ENCODE measurements around the gene TGM3. TPM values are rescaled to one million over a fixed set of nuclear protein-coding genes. Genes with fewer than 3 reads are reported as not detected.

TGM3 gene
- total RNA-seq, 2 experiments from 2014 or later: not detected

DNA sequence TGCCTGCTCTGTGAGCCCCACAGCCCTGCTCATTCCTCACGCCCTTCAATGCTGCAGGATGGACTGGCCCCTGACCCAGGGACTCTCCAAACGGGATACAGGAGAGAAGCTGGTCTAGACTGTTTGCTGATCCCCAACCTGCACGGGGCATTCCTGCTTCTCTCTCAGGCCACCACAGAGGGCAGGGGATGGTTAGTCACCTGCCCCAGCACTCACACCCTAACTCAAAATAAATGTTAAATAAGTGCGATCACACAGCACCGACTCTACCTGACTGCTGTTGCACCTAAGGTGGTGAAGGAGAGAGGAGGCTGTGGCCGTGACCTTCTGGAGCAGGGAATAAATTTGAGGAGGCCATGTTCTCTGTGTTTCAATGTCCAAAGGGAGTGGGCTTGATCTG, 45.0 kb downstream of the TGM3 start:
- Mint-ChIP-seq H3K4me1 (no peaks in the 10 kb centered on the region), H3K4me3 (no peak overlapping the region), H3K36me3 (no peaks in the 10 kb centered on the region), H3K27me3 (peaks cover 10% of the 10 kb centered on the region), H3K27ac (no peak overlapping the region), H3K9me3 (ENCODE audit: low read depth) (no peaks in the 10 kb centered on the region)
- ATAC-seq (no peak), DNase-seq (no peak)
- CTCF ChIA-PET: interaction anchor here (1.5 kb wide), 1 partner anchor 133 kb away, joined by 6 read pairs; no protein-coding TSS in a partner anchor

DNA sequence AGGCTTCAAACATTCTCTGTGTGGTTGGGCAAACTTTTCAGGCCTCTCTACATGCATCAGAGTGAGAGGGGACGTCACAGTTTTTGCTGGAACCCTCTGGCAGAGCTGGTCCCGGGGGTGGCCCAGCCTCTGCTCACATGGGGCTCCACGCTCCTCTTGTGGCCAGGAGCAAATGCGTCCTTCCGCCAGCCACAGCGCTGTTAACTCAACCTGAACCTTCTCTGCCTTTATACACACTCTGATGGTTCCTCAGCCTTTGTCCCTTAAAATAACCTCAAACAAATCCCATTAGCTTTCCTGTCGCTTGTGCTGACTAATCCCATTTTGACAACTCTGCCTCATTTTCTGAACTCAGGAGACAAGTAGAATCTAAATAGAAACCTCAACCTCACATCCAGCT, 45.5 kb downstream of the TGM3 start:
- H3K4me1 Mint-ChIP-seq: no peaks in the 10 kb centered on the region
- H3K9me3 Mint-ChIP-seq (ENCODE audit: low read depth): no peaks in the 10 kb centered on the region
- H3K4me3 Mint-ChIP-seq: no peak overlapping the region
- H3K27me3 Mint-ChIP-seq: peaks cover 10% of the 10 kb centered on the region
- CTCF ChIA-PET: interaction anchor here (1.5 kb wide), 1 partner anchor 134 kb away, joined by 6 read pairs; no protein-coding TSS in a partner anchor
- no peaks in the 10 kb centered on the region for H3K36me3 Mint-ChIP-seq
- DNase-seq (no peak), ATAC-seq (no peak)
- no peak overlapping the region for H3K27ac Mint-ChIP-seq

DNA sequence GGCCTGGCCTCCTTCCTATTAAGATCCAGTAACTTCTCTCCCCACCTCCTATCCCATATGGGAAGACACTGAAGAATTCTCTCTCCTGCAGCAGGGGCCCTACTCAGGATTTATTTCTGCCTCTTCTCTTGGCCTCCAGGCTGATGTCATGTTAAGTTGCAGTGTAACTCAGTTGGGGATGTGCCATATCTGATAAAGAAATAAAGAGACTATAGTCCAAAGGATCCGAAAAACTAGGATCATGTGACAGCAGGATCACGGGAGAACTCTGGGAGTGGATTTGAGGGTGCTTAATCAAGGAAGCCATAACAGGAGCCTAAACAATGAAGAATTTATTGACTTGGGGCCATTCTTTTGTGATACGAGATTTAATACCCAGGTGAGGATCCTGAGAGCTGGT, 46.4 kb downstream of the TGM3 start:
- Mint-ChIP-seq H3K27me3 (peaks cover 10% of the 10 kb centered on the region), H3K9me3 (ENCODE audit: low read depth) (no peaks in the 10 kb centered on the region), H3K36me3 (no peaks in the 10 kb centered on the region), H3K4me1 (no peaks in the 10 kb centered on the region), H3K4me3 (no peak overlapping the region), H3K27ac (no peak overlapping the region)
- ATAC-seq (no peak), DNase-seq (no peak)
- CTCF ChIA-PET: no interaction called here

DNA sequence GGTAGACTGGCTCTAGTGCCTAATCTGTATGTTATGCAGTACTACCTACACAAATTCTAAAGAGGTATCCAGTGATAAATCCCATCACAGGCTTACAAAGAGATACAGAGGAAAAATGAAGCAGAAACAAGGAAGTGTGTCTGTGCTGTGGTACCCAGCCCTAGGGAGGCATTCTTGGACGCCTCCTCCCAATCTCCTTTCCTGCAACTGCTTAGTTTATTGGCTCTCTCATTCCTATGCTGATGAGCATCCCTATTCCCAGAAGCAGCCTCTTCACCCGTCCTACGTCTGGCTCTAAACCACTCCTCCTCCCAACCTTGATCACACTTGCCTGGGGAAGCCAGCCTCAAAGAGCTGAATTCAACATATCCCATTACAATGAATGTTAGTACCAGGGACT, 50.4 kb downstream of the TGM3 start:
- H3K27ac Mint-ChIP-seq: no peak overlapping the region
- peaks cover 10% of the 10 kb centered on the region for H3K27me3 Mint-ChIP-seq
- ATAC-seq (no peak), DNase-seq (no peak)
- H3K4me3 Mint-ChIP-seq: no peak overlapping the region
- peaks cover 2% of the 10 kb centered on the region for H3K9me3 Mint-ChIP-seq (ENCODE audit: low read depth)
- no peaks in the 10 kb centered on the region for H3K36me3 Mint-ChIP-seq
- CTCF ChIA-PET: interaction anchor here (0.7 to 1.1 kb wide), 3 partner anchors 19 to 139 kb away, joined by 3 read pairs; no protein-coding TSS in a partner anchor
- H3K4me1 Mint-ChIP-seq: no peaks in the 10 kb centered on the region

DNA sequence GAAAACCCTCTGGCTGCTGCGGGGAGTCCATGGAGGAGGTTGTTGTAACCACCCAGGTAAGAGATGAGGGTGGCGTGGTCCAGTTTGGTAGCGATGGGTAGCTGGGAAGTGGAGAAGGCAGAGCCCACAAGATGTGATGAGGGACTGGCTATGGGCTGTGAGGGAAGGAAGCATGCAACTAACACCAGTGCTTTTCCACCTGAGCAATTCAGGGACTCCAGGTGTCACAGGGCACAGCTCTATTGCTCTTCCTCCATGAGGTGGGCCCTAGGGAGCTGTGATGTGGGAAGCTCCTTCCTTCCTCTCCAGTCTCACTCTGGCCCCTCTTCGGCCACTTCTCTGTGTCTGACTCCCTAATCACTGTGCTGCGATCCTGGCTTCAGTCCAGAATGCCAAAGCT, 52.5 kb downstream of the TGM3 start:
- CTCF ChIA-PET: no interaction called here
- Mint-ChIP-seq H3K36me3 (no peaks in the 10 kb centered on the region), H3K4me1 (peaks cover 3% of the 10 kb centered on the region), H3K27ac (no peak overlapping the region), H3K4me3 (no peak overlapping the region), H3K9me3 (ENCODE audit: low read depth) (peaks cover 2% of the 10 kb centered on the region), H3K27me3 (peaks cover 15% of the 10 kb centered on the region)
- DNase-seq (no peak), ATAC-seq (no peak)

DNA sequence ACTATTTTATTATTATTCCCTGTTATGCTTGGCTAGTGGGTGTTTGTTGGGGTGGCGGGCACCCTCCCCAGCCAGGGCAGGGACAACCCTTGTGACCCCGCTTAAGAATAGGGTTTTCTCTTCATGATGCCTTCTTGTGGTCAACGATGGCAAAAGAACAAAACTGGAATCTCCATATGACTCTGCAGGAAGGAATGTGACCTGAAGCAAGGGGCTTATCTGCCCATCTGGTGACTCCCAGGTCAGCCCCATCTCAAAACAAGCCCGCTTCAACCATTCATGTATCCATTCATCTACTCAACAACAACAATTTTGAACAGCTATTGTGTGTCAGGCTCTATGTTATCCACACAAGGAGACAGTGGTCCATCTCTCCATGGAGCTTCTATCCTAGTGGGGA, 54.0 kb downstream of the TGM3 start:
- Mint-ChIP-seq H3K4me3 (no peak overlapping the region), H3K9me3 (ENCODE audit: low read depth) (peaks cover 2% of the 10 kb centered on the region), H3K36me3 (no peaks in the 10 kb centered on the region), H3K27me3 (peaks cover 25% of the 10 kb centered on the region), H3K4me1 (peaks cover 3% of the 10 kb centered on the region), H3K27ac (no peak overlapping the region)
- ATAC-seq (no peak), DNase-seq (no peak)
- CTCF ChIA-PET: interaction anchor here (1.1 to 1.4 kb wide), 3 partner anchors 38 to 126 kb away, joined by 3 to 5 read pairs (median 5); no protein-coding TSS in a partner anchor

DNA sequence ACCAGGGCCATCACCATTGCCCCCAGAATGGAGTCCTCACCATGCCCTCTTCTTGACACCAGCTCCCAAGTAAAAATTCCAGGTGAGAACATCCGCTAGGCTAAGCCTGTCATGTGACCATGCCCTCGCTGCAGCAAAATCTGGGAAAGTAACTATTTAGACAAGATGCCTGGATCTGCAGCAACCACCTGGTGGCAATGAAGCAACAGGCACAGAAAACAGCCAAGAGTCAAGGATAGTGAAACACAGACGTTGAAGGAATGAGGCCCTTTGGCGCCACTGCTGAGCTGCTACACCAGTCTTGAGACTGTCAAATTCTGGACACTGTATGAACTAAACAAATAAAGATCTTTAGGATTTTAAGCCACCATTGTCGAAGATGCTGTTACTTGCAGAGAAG, 54.8 kb downstream of the TGM3 start:
- CTCF ChIA-PET: interaction anchor here (0.7 to 1.4 kb wide), 3 partner anchors 37 to 324 kb away, joined by 3 to 5 read pairs (median 5); no protein-coding TSS in a partner anchor
- Mint-ChIP-seq H3K27ac (no peak overlapping the region), H3K4me3 (no peak overlapping the region), H3K27me3 (peaks cover 27% of the 10 kb centered on the region), H3K4me1 (peaks cover 3% of the 10 kb centered on the region), H3K9me3 (ENCODE audit: low read depth) (peaks cover 2% of the 10 kb centered on the region), H3K36me3 (no peaks in the 10 kb centered on the region)
- ATAC-seq: no peak
- DNase-seq: no peak

DNA sequence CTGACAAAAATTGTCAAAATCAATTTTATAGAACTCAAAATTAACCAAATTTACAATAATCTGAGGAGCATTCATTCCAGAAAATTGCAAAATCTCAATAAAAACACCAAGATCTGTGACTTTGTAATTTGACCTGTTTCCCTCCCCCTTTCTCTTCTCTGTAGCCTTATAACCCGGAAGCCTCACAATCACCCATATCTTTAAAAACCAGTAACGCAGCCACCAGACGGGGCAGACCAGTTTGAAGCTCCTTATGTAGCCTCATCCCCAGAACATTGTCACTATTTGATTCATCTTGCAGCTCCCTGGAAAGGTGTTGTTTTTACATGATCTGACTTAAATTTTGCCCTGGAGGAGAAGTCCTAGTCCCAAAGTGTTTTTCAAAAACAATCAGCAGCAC, 57.4 kb downstream of the TGM3 start:
- CTCF ChIA-PET: interaction anchor here (0.7 kb wide), 1 partner anchor 21 kb away, joined by 3 read pairs; no protein-coding TSS in a partner anchor
- ATAC-seq (no peak), DNase-seq (no peak)
- peaks cover 34% of the 10 kb centered on the region for H3K27me3 Mint-ChIP-seq
- H3K36me3 Mint-ChIP-seq: no peaks in the 10 kb centered on the region
- H3K4me1 Mint-ChIP-seq: peaks cover 3% of the 10 kb centered on the region
- no peak overlapping the region for H3K27ac Mint-ChIP-seq
- no peaks in the 10 kb centered on the region for H3K9me3 Mint-ChIP-seq (ENCODE audit: low read depth)
- no peak overlapping the region for H3K4me3 Mint-ChIP-seq

DNA sequence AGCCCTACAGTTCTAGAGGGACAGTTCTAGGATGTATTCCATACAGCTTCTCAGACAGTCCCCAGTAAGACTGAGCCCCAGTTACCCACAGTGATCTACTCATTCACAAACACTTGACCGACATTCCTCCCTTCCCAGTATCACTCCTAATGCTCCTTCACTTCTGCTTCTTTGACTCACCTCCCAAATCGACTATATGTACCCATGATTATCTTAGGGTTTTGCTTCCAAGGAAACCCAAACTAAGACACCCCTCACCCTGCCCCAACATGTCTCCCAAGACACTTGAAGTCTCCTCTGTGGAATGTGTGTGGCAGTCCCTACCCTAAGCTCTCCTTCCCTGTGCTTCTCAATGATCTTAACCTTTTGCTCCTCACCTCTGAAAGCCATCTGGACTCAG, 61.3 kb downstream of the TGM3 start:
- H3K27ac Mint-ChIP-seq: no peak overlapping the region
- peaks cover 3% of the 10 kb centered on the region for H3K4me1 Mint-ChIP-seq
- CTCF ChIA-PET: interaction anchor here (1.2 kb wide), 1 partner anchor 96 kb away, joined by 4 read pairs; no protein-coding TSS in a partner anchor
- DNase-seq: no peak
- ATAC-seq: no peak
- no peaks in the 10 kb centered on the region for H3K36me3 Mint-ChIP-seq
- H3K4me3 Mint-ChIP-seq: no peak overlapping the region
- H3K27me3 Mint-ChIP-seq: peaks cover 58% of the 10 kb centered on the region
- H3K9me3 Mint-ChIP-seq (ENCODE audit: low read depth): peaks cover 3% of the 10 kb centered on the region

DNA sequence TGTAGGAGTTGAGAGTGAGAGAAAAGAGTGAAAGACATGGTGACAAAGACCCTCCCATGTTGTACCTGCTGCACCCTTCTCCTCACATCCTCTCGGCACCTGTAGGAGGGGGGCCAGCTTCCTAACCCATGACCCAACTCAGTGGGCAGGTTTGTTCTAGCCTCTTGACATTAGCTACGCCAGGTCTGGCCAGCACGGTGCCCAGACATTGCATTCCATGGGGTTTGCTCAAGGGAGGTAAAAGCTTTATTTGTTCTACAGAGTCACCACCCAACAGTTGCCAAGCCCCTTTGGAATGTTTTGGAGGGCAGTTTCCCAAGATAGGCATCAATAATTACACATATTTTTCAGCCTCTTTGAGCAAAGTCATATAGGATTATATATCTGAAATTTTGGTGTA, 62.2 kb downstream of the TGM3 start:
- CTCF ChIA-PET: no interaction called here
- H3K27me3 Mint-ChIP-seq: peaks cover 57% of the 10 kb centered on the region
- no peaks in the 10 kb centered on the region for H3K36me3 Mint-ChIP-seq
- H3K4me1 Mint-ChIP-seq: no peaks in the 10 kb centered on the region
- DNase-seq (no peak), ATAC-seq (no peak)
- H3K4me3 Mint-ChIP-seq: no peak overlapping the region
- H3K27ac Mint-ChIP-seq: no peak overlapping the region
- peaks cover 3% of the 10 kb centered on the region for H3K9me3 Mint-ChIP-seq (ENCODE audit: low read depth)

DNA sequence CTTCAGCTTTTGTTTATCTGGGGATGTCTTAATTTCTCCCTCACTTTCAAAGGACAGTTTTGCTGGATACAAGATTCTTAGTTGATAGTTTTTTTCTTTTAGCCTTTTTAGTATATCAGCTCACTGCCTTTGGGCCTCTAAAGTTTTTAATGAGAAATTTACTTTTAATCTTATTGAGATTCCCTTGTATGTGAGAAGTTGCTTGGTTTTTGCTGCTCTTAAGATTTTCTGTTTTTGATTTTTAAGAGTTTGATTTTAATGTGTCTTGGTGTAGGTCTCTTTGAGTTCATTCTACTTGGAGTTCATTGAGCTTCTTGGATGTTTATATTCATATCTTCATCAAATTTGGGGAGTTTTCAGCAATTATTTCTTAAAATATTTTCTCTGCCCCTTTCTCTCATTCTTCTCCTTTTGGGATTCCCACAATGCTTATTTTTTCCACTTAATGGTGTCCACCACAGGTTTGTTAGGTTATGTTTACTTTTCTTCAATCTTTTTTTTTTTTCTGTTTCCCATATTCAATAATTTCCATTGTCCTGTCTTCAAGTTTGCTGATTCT, 65.3 kb downstream of the TGM3 start:
- H3K4me1 Mint-ChIP-seq: no peaks in the 10 kb centered on the region
- DNase-seq (no peak), ATAC-seq (no peak)
- peaks cover 3% of the 10 kb centered on the region for H3K9me3 Mint-ChIP-seq (ENCODE audit: low read depth)
- H3K27me3 Mint-ChIP-seq: peaks cover 40% of the 10 kb centered on the region
- H3K36me3 Mint-ChIP-seq: no peaks in the 10 kb centered on the region
- no peak overlapping the region for H3K4me3 Mint-ChIP-seq
- no peak overlapping the region for H3K27ac Mint-ChIP-seq
- CTCF ChIA-PET: no interaction called here

DNA sequence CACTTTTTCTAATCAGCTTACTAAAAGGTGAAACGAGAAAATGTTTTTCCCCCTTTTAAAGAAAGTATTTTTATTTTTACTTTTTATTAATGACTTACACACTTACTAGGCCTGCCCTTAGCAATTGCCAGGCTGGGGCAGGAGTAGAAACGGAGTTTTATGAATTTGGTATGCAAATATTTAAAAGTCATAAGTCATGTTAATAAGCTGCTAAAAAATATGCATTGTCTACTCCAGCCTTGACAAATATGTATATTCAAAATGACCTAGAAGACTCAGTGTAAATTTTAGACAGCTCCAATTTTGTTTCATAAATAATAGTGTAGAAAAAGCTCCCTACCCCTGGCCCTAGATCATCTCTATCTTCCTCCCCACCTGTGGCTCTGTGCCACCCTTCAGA, 67.4 kb downstream of the TGM3 start:
- no peak overlapping the region for H3K27ac Mint-ChIP-seq
- no peak for ATAC-seq
- H3K36me3 Mint-ChIP-seq: no peaks in the 10 kb centered on the region
- peaks cover 34% of the 10 kb centered on the region for H3K27me3 Mint-ChIP-seq
- H3K4me3 Mint-ChIP-seq: no peak overlapping the region
- H3K9me3 Mint-ChIP-seq (ENCODE audit: low read depth): peaks cover 3% of the 10 kb centered on the region
- H3K4me1 Mint-ChIP-seq: no peaks in the 10 kb centered on the region
- no peak for DNase-seq
- CTCF ChIA-PET: no interaction called here

DNA sequence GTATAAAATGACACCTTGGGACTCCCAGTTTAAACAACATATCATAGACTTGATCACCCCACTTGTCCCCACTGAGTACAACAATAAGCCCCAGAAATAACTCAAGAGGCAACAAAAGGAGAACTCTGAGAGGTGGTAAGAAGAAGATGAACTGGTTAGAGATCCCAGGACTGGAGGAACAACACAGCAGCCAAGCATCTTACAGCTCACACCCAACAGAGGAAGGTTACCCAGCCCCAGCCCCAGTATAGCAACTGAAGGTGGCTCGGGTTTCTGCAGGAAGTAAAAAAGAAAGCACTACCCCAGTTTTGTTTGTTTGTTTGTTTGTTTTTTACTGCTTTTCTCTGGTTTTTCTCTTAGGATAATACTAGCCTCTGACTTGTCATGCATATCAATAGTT, 67.8 kb downstream of the TGM3 start:
- peaks cover 3% of the 10 kb centered on the region for H3K9me3 Mint-ChIP-seq (ENCODE audit: low read depth)
- H3K36me3 Mint-ChIP-seq: no peaks in the 10 kb centered on the region
- CTCF ChIA-PET: no interaction called here
- DNase-seq (no peak), ATAC-seq (no peak)
- H3K27ac Mint-ChIP-seq: no peak overlapping the region
- no peak overlapping the region for H3K4me3 Mint-ChIP-seq
- peaks cover 37% of the 10 kb centered on the region for H3K27me3 Mint-ChIP-seq
- no peaks in the 10 kb centered on the region for H3K4me1 Mint-ChIP-seq

DNA sequence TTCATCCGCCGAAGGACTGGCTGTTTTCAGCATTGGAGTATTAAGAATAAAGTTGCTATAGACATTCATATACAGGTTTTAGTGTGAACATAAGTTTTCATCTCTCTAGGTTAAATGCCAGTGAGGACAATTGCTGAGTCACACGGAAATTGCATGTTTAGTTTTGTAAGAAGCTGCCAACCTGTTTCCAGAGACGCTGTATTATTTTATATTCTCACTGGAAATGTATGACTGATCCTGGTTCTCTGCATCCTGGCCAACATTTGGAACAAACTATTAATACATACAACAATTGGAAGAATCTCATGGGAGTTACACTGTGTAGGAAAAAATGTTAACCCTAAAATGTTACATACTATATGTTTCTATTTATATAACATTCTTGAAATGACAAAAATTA, 68.2 kb downstream of the TGM3 start:
- DNase-seq (no peak), ATAC-seq (no peak)
- CTCF ChIA-PET: no interaction called here
- Mint-ChIP-seq H3K4me3 (no peak overlapping the region), H3K27ac (no peak overlapping the region), H3K4me1 (no peaks in the 10 kb centered on the region), H3K9me3 (ENCODE audit: low read depth) (peaks cover 4% of the 10 kb centered on the region), H3K36me3 (peaks cover under 1% of the 10 kb centered on the region), H3K27me3 (peaks cover 37% of the 10 kb centered on the region)

Measured in activated CD8-positive, alpha-beta memory T cell treated with anti-CD3 and anti-CD28 coated beads, Interleukin-2, amount 10 ng/mL, durations not matched to agents 7 days and 5 days (primary cell).